HG02642 (cell line): ENCODE data around the gene GPR33.
A peak's percentile ranks its signal among the peaks of the same experiment; 100 is the strongest.

Experiments
- ATAC-seq: cut with Tn5 transposase; IDR thresholded peaks from one replicate; pipeline ENCODE4 v1.9.1; 2021; ENCODE audit warnings: mild to moderate bottlenecking; ENCODE audit not compliant: unreplicated experiment, poor library complexity

Gene GPR33, protein sequence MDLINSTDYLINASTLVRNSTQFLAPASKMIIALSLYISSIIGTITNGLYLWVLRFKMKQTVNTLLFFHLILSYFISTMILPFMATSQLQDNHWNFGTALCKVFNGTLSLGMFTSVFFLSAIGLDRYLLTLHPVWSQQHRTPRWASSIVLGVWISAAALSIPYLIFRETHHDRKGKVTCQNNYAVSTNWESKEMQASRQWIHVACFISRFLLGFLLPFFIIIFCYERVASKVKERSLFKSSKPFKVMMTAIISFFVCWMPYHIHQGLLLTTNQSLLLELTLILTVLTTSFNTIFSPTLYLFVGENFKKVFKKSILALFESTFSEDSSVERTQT

DNA sequence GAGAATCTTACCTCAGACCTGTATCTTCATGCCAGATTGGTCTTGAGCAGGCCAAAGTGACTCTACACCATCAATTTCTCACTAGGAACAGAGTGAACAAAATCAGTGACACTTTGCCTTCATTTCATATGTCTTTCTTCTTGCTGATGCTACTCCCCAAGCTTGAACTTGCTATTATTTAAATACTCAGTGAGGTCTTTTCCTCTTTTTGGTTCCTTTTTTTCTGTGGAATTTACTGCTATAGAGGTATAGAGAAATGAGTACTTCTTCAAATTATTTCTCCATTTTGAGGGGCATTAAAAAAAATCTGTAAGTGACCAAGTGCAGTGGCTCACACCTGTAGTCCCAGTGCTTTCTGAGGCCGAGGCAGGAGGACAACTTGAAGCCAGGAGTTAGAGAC, at the start of gene GPR33:
GPR33 (minus strand) TSS at position 154 of the 400 bp plus-strand sequence. CDS start 4,074 bp downstream, outside the sequence.
- ATAC-seq, result no peak

DNA sequence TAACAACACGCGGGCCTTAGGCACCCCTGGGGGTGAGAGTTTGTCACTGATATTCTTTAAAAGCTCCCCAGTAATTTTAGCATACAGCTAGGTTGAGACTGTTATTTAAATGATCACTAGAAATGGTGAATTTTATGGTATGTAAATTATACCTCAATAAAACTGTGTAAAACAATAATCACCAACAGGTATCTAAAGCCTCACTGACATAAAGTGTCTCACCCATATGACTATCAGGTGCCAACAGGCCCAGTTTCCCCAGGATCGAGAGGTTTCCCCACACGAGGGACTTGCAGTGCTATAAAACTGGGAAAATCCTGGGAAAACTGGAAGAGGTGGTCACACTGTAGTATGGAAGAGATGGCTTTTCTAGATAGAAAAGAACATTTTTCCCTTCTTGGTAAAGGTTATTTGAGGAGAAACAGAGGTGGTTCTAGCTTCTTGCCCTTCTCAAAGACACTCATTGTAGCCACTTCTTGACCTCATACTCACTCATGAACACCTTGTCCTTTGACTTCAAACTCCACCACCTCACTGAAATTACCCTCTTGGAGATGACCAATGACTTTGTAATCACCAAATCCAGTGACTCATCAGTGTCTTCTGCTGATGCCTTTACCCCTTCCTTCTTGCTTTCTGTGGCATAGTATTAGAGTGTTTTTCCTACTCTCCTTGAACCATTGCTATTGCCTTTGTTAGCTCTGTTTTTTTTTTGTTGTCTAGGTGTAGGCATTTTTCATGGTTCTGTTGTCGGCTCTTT, 48.5 kb upstream of the GPR33 start:
- no peak for ATAC-seq

DNA sequence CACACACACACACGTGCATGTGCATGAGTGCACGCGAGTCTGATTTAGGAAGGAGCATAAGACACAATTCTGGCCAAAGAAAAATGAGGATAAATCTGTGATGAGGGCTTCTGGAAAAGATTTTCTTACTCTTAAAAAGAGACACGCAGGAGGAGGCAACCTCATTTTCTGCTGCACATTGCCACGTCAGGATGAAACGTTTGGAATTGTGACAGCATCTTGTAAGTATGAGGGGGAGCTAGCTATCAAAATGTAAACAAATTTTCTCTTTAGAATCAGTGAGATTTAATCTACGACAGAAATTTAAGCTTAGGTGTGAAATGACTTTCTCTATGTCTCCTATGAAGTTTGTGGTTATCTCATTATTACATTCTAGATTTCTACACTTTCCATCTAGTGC, 42.3 kb upstream of the GPR33 start:
- ATAC-seq, result no peak

DNA sequence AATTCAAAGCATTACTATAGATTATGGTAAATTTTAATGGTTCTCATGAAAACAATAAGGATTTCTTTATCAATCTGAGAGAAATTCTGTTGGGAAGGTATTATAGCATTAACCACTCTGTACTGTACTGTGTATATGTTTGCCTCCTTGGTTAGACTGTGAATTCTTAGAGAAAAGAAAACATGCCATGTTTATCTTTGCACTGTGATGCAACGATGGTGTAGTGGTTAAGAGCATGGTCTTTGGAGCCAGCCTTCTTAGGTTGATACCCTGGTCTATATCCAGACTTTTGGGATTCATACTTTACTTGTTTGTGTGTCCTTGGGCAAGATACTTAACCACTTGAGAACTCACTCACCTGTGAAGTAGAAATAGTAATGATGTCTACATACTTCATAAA, 41.2 kb upstream of the GPR33 start:
- no peak for ATAC-seq

DNA sequence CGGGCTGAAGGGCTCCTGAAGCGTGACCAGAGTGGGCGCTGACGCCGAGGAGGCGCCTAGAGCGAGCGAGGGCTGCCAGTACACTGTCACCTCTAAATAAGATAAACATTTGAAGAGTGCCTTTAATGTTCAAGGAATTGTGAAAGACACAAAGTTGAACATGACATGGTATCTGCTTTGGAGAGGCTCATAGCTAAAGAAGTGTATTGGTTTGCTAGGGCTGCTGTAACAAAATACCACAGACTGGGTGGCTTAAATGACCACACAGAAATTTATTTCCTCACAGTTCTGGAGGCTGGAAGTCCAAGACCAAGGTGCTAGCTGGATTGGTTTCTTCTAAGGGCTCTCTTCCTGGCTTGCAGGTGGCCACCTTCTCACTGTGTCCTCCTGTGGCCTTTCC, 39.7 kb upstream of the GPR33 start:
- no peak for ATAC-seq

DNA sequence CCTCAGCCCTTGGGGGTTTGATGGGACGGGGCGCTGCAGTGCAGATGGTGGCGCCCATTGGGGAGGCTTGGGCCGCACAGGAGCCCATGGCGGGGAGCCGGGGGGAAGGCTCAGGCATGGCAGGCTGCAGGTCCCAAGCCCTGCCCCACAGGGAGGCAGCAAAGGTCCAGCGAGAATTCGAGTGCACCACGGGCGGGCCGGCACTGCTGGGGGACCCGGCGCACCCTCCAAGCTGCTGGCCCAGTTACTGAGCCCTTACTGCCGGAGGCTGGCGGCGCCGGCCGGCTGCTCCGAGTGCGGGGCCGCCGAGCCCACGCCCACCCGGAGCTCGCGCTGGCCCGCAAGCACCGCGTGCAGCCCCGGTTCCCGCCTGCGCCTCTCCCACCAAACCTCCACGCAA, 39.2 kb upstream of the GPR33 start:
- ATAC-seq, result no peak

DNA sequence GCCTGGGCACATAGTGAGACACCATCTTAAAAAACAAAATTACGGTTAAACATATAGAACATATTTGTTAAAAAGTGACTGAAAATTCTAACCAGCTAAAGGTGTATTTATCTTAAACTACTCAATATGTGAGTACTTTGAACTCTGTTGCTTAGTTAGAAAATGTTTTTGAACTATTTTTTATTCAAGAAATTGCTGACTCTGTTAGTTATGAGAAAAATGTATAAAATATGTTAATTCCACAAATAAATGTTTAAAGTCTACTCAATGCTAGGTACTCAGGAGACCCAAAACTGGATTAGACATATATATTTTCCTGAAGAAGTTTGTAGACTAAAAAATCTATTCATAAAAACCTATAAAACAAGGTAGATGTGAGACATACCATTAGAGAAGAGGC, 23.0 kb upstream of the GPR33 start:
- ATAC-seq, result no peak

DNA sequence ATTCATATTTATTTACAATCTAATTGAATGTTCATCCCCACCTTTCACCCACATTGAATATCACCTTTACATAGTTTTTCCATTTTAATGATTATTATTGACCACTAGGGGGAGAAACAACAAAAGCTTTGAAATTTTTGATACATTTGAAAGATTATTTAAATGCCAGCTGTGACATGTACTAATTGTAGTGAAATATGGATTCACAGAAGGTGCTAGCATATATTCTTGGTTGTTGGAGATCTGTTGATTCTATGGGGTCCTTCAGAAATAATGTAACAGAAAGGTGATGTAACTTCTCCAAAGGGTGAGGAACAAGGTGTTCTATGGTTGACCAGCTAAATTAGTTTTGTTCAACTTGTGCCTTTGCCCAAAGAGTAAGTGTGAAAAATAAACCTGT, 22.4 kb upstream of the GPR33 start:
- ATAC-seq, result no peak

DNA sequence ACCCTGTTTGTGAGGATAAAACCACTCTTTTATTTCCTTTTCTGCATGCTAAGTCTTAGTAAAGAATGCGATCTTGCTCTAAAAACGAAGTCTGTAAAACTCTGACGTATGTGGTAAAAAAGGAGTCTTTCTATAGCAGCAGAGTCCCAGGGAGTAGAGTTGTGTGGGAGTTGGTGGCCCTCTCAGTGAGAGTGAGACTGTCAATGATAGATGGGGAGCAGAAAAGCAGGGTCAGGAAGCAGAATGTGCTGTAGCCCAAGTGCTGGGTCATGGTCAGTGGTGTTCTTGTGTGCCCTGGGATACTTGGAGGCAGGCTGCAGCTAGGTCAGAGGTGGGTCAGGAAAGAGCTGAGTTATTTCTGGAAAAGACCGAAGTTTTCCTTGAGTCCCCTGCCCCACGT, 20.3 kb upstream of the GPR33 start:
- ATAC-seq, result no peak

DNA sequence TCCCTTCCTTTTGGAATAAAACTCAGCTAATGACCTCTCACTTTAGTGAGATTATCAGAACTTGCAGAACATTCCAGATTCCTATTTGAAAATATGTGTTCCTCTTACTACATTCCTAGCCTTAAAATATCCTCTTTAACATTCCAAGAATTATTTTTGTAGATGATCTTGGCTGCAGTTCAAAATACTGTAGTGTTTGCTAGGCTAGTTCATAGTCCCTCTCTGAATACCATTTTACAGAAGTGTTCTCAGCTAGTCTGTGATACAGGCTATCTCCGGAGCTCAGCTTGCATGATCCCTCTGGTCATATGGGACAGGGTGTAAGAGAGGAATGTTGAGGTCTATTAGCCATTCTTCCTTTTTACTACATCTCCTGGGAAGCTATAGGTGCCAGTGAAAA, 17.6 kb upstream of the GPR33 start:
- no peak for ATAC-seq

DNA sequence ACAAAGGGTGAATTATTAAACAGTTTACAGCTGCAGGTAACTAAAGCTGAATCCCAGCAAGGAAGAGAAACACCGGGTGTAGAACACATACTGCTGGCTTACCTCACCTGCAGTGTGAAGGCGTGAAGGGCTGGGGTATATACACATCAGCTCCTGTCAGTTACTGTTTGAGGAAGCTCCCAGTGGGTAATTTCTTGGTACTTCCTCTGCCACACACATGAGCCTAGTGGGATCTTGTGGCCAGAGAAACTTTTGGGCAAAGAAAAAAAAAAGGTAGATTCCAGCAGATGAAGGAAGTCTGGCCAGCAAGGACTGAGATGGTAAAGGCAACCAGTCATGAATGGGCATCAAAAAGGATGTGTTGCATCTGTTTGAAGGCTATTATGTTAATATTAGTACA, 14.0 kb upstream of the GPR33 start:
- ATAC-seq, result no peak

DNA sequence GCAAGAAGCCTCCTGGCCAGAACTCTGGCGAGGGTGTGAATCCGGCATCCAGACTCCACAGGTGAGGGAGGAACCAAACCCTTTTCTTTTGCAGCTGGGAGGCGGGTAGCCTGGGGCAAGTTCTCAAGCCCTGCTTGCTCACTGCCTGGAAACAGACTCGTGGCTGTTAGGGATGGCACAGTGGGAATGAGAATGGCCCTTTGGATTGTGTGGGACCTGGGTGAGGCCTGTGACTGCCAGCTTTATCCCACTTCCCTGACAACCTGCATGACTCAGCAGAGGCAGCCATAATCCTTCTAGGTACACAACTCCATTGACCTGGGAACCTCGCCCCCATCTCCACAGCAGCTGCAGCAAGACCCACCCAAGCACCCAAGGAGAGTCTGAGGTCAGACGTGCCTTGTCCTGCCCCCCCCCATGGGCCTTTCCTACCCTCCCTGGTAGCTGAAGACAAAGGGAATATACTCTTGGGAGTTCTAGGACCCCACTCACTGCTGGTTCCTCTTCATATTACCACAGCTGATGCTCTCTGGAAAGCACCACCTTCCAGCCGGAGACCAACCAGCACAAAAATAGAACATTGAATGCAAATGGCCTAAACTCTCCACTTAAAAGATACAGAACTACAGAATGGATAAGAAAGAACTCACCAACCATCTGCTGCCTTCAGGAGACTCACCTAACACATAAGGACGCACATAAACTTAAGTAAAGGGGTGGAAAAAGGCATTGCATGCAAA, 5.1 kb upstream of the GPR33 start:
- no peak for ATAC-seq

DNA sequence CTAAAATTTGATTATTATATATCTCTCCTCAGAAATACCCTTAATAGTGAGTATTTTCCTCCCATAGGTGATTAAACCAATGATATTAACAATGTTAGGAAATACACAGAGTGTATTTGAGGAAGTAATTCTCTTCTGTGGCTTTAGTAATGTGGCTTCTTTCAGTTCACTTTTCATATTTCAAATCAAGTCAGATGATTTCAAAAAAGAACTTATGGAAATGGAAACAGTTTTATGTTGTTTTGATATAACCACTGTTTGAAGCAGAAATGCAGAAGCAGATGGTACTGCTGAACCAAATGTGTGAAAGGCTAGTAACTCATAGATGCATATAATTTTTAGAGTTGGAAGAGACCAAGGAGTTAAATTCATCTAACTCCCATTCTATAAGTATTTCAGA, 1.9 kb upstream of the GPR33 start:
- ATAC-seq, result peak; percentile 56

DNA sequence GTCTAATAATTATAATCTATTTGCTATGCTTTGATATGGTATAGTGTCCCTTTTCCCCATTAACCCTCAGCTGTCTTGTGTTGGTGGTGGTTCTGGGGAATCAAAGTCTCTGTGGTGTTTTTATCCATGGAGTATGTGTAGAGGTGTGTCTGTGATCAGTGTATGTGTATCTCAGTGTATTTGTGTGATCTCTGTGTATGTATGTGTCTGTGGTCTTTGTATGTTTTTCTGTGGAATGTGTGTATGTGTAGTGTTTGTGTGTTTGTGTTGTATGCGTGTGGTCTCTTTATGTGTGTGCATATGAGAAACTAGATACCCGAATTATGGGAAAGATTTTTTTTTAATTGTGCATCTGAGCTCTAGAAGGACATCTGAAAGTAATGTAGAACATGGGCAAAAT, 1.1 kb downstream of the GPR33 start:
- no peak for ATAC-seq

DNA sequence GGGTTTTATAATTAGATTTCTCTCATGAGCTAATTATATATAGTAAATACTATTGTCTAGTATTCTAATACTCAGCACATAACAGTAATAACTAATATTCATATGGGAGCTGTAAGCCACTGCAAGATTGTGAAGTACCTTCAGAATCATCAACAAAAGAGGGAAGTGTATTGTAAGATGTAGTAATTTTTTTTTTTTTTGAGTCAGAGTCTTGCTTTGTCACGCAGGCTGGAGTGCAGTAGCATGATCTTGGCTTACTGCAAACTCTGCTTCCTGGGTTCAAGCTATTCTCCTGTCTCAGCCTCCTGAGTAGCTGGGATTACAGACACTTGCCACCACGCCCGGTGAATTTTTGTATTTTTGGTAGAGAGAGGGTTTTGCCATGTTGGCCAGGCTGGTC, 3.1 kb downstream of the GPR33 start:
- ATAC-seq, result no peak

DNA sequence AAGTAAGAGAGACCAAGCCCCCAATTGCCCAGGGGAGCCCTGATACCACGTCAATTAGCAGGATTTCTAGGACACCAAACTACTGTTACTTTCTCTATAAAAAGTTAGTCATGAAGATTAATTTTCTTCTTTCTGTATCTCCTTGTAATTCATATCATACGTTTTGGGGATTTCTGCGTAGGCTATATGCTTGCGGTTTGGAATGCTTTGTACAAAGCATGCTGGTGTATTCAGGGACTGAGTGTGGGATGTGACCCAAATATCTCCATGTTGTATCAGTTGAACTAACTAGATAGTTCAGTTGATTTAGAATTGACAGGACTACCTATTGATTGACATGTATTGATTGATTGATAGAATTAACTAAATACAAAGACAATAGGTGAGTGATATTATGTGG, 7.7 kb downstream of the GPR33 start:
- ATAC-seq, result no peak

DNA sequence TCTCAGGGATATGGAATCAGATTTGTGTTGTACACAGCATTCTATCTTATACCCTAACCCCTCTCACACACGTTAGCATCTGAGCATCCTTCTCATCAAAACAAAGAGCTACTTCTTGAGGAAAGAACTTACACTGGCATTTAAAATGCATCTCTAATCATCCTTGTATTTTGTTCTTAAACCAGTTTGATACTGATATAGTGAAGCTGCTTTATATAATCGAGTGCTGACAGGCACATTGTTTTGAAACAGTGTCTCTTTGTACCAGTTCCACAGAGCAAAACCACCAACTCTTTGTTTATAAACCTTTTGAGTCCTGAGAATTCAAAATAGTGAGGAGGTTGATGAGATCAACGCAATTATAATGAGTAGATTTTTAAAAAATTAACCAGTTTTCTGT, 8.8 kb downstream of the GPR33 start:
- no peak for ATAC-seq

DNA sequence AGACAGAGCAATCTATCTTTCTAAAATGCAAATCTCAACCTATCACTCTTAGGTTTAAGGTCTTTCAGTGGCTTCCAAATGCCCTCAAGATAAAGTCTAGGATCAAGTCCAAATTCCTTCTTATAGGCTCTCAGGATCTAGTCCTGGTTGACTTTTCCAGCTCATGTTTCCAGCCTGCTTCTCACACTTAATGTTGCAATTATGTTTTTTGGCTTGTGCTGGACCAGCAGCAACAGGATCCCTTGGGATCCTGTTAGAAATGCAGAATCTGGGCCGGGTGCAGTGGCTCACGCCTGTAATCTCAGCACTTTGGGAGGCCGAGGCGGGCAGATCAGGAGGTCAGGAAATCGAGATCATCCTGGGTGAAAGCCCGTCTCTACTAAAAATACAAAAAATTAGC, 10.6 kb downstream of the GPR33 start:
- ATAC-seq, result no peak

DNA sequence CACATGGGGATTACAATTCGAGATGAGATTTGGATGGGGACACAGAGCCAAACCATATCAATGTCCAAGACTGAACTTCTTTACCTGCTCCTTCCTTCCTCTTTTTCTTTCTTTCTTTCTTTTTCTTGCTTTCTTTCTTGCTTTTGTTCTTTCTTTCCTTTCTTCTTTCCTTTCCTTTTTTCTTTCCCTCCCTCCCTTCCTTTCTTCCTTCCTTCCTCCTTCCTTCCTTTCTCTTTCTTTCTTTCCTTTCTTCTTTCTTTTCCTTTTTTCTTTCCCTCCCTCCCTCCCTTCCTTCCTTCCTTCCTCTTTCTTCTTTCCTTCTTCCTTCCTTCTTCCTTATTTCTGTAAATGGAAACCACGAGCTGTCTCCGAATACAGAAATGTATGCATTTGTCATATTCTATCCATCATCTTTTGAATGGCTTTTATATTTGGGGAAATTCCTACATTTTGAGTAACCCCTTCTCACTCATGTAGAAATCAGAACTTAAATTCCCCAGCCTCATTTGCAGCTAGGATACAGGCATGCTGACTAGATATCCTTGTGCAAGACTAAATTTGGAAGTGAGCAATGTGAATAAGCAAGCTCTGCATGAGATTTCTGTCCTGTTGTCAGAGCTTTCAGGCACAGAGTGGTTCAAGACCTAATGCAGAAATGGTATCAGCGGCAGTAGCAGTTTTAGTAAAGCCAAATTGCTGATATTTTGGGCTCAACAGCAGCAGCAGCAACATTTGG, 11.5 kb downstream of the GPR33 start:
- no peak for ATAC-seq

DNA sequence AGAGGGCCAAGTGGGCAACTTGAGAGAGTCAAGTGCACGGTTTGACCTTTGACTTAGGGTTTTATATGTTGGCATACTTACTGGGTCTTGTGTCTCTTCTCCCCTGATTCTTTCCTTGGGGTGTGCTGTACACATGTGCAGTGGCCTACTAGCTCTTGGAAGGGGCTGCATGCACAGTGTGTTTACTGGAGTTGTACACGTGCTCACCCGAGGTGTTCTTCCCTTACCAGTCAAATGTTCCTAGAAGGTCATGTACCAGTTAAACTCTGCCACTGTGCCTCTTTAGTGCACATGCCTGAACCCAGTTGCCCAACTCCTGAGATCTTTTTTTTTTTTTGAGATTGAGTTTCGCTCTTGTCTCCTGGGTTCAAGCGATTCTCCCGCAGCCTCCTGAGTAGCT, 21.3 kb downstream of the GPR33 start:
- ATAC-seq, result no peak

DNA sequence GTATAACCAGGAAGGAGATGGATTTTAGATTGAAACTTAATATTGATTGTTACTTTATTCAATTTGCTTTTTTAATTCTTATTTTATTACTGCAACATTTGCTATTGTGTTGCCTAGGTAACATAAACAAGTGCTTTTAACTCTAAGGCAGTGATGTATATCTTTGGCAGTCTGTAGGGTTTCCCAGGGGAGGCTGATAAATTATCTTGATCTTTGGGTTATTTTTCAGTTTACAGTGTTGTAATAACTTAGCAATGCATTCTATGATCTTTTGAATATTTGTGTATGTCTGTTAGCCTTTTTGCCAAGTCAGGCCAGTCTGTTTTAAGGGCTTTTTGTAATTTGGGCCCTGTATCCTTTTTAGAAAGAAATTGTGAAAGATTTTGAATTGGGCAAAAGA, 22.7 kb downstream of the GPR33 start:
- no peak for ATAC-seq
